ENCODE data around the gene FANCE. TPM values are rescaled to one million over a fixed set of nuclear protein-coding genes. Genes with fewer than 3 reads are reported as not detected.

Gene FANCE
- total and polyA plus RNA-seq, 2 experiments from 2014 or later = 4.1 to 8.7 TPM

- Histone ChIP-seq H2AFZ (no peak overlapping the region), H3K79me2 (peaks cover 15% of the 10 kb centered on the region), H3K27ac (no peak overlapping the region), H3K27me3 (no peaks in the 10 kb centered on the region), H3K4me1 (ENCODE audit: insufficient read depth) (peaks cover 13% of the 10 kb centered on the region), H4K20me1 (ENCODE audit: insufficient read depth, poor library complexity, severe bottlenecking) (no peaks in the 10 kb centered on the region), H3K9me2 (replicated peaks; ENCODE audit: insufficient read depth) (no peaks in the 10 kb centered on the region), H3K9me3 (ENCODE audit: low read depth) (no peaks in the 10 kb centered on the region), H3K4me3 (no peak overlapping the region), H3K36me3 (replicated peaks; ENCODE audit: insufficient read depth, low read depth) (no peaks in the 10 kb centered on the region), H3K4me2 (no peak overlapping the region)
- 67% methylated on average over 4 of the region's 4 CpGs for WGBS (ENCODE audit: low lambda C conversion rate, missing lambda C conversion rate)
- DNase-seq (ENCODE audit: low spot score) = no peak
- TF ChIP-seq EZH2phosphoT487 (IDR thresholded peaks at IDR 0.05; ENCODE audit: low read depth, severe bottlenecking, unreplicated experiment) (no peak), CTCF (IDR thresholded peaks at IDR 0.05; ENCODE audit: poor library complexity) (no peak), EZH2 (IDR thresholded peaks at IDR 0.05; ENCODE audit: borderline replicate concordance) (no peak)
Measured at GRCh38 chr6:35457907-35458306, 5.8 kb downstream of the FANCE start.

- no peaks in the 10 kb centered on the region for H3K27me3 ChIP-seq
- H3K4me3 ChIP-seq = no peak overlapping the region
- H4K20me1 ChIP-seq (ENCODE audit: insufficient read depth, poor library complexity, severe bottlenecking) = no peaks in the 10 kb centered on the region
- H3K79me2 ChIP-seq = no peaks in the 10 kb centered on the region
- TF ChIP-seq CTCF (IDR thresholded peaks at IDR 0.05; ENCODE audit: poor library complexity) (no peak), EZH2phosphoT487 (IDR thresholded peaks at IDR 0.05; ENCODE audit: low read depth, severe bottlenecking, unreplicated experiment) (no peak), EZH2 (IDR thresholded peaks at IDR 0.05; ENCODE audit: borderline replicate concordance) (no peak)
- no peak overlapping the region for H3K4me2 ChIP-seq
- H3K9me3 ChIP-seq (ENCODE audit: low read depth) = no peaks in the 10 kb centered on the region
- H3K27ac ChIP-seq = no peak overlapping the region
- 87% methylated on average over 3 of the region's 3 CpGs for WGBS (ENCODE audit: low lambda C conversion rate, missing lambda C conversion rate)
- no peak overlapping the region for H2AFZ ChIP-seq
- DNase-seq (ENCODE audit: low spot score) = no peak
- no peaks in the 10 kb centered on the region for H3K9me2 ChIP-seq (replicated peaks; ENCODE audit: insufficient read depth)
- no peaks in the 10 kb centered on the region for H3K4me1 ChIP-seq (ENCODE audit: insufficient read depth)
- H3K36me3 ChIP-seq (replicated peaks; ENCODE audit: insufficient read depth, low read depth) = no peaks in the 10 kb centered on the region
Measured at GRCh38 chr6:35461270-35461669, 9.1 kb downstream of the FANCE start.

- Histone ChIP-seq H2AFZ (no peak overlapping the region), H3K79me2 (peaks cover under 1% of the 10 kb centered on the region), H3K9me2 (replicated peaks; ENCODE audit: insufficient read depth) (no peaks in the 10 kb centered on the region), H3K27ac (no peak overlapping the region), H3K9me3 (ENCODE audit: low read depth) (no peaks in the 10 kb centered on the region), H3K27me3 (no peaks in the 10 kb centered on the region), H3K4me3 (no peak overlapping the region), H3K4me2 (no peak overlapping the region), H3K4me1 (ENCODE audit: insufficient read depth) (peaks cover 6% of the 10 kb centered on the region), H3K36me3 (replicated peaks; ENCODE audit: insufficient read depth, low read depth) (no peaks in the 10 kb centered on the region), H4K20me1 (ENCODE audit: insufficient read depth, poor library complexity, severe bottlenecking) (no peaks in the 10 kb centered on the region)
- 91% methylated on average over 4 of the region's 4 CpGs for WGBS (ENCODE audit: low lambda C conversion rate, missing lambda C conversion rate)
- no peak for DNase-seq (ENCODE audit: low spot score)
- no peak for TF ChIP-seq EZH2 (IDR thresholded peaks at IDR 0.05; ENCODE audit: borderline replicate concordance)
- TF ChIP-seq CTCF (IDR thresholded peaks at IDR 0.05; ENCODE audit: poor library complexity) = no peak
- no peak for TF ChIP-seq EZH2phosphoT487 (IDR thresholded peaks at IDR 0.05; ENCODE audit: low read depth, severe bottlenecking, unreplicated experiment)
Measured at GRCh38 chr6:35463292-35463691, 11.2 kb downstream of the FANCE start.

- H2AFZ ChIP-seq = no peak overlapping the region
- no peak for TF ChIP-seq EZH2phosphoT487 (IDR thresholded peaks at IDR 0.05; ENCODE audit: low read depth, severe bottlenecking, unreplicated experiment)
- TF ChIP-seq CTCF (IDR thresholded peaks at IDR 0.05; ENCODE audit: poor library complexity) = no peak
- no peak for TF ChIP-seq EZH2 (IDR thresholded peaks at IDR 0.05; ENCODE audit: borderline replicate concordance)
- no peaks in the 10 kb centered on the region for H3K27me3 ChIP-seq
- no peaks in the 10 kb centered on the region for H3K36me3 ChIP-seq (replicated peaks; ENCODE audit: insufficient read depth, low read depth)
- H3K79me2 ChIP-seq = peaks cover 20% of the 10 kb centered on the region
- H3K4me2 ChIP-seq = no peak overlapping the region
- H4K20me1 ChIP-seq (ENCODE audit: insufficient read depth, poor library complexity, severe bottlenecking) = peaks cover 23% of the 10 kb centered on the region
- no peaks in the 10 kb centered on the region for H3K9me2 ChIP-seq (replicated peaks; ENCODE audit: insufficient read depth)
- H3K4me3 ChIP-seq = no peak overlapping the region
- no peak overlapping the region for H3K27ac ChIP-seq
- peaks cover 16% of the 10 kb centered on the region for H3K4me1 ChIP-seq (ENCODE audit: insufficient read depth)
- 96% methylated on average over 1 of the region's 1 CpG for WGBS (ENCODE audit: low lambda C conversion rate, missing lambda C conversion rate)
- no peaks in the 10 kb centered on the region for H3K9me3 ChIP-seq (ENCODE audit: low read depth)
- no peak for DNase-seq (ENCODE audit: low spot score)
Measured at GRCh38 chr6:35465646-35466045, 13.5 kb downstream of the FANCE start.

Measured in hepatocyte (in vitro differentiated cells).